HEK293 (cell line): ENCODE results near the gene LMO1.

ENCODE experiments used
- CTCF ChIA-PET: fragments of 350-600 bp; formaldehyde crosslinking; extraction: SDS; loops from one replicate; lab custom pipeline; 2021; ENCODE audit warnings: antibody characterized with exemption; lab: Yijun Ruan, JAX
- POLR2A ChIA-PET: fragments of 300-600 bp; formaldehyde crosslinking; extraction: SDS; loops from one replicate; lab custom pipeline; 2020; ENCODE audit warnings: antibody characterized with exemption, inconsistent platforms; lab: Yijun Ruan, JAX
- H3K27ac ChIP-seq: fragments of 200-500 bp; sonication (Bioruptor generic); 2 replicates; pipeline ENCODE4 v1.5.1; 2014; ENCODE audit warnings: low read depth, low read length, control low read depth, inconsistent platforms; ENCODE audit errors: extremely low read depth
- H3K36me3 ChIP-seq, 2 experiments: fragments of 200-500 bp in 1 of 2; sonication (Bioruptor generic) in 1 of 2; 1 replicate in 1 of 2; 2 replicates in 1 of 2; pipeline ENCODE4 v1.5.1; 2014 to 2017; ENCODE audit warnings: inconsistent platforms in 2 of 2, low read length in 2 of 2; ENCODE audit not compliant: control insufficient read depth in 2 of 2, insufficient read depth in 1 of 2
- H3K4me1 ChIP-seq: fragments of 200-500 bp; sonication (Bioruptor generic); 2 replicates; pipeline ENCODE4 v1.5.1; 2014; ENCODE audit warnings: mild to moderate bottlenecking, low read length, inconsistent platforms; ENCODE audit not compliant: control insufficient read depth, insufficient read depth
- H3K4me3 ChIP-seq: 2 replicates; pipeline ENCODE4 v1.5.1; 2011; ENCODE audit warnings: low read depth, mild to moderate bottlenecking, control low read depth, low read length, moderate library complexity
- H3K9me3 ChIP-seq: fragments of 200-500 bp; sonication (Bioruptor generic); 2 replicates; pipeline ENCODE4 v1.5.1; 2014; ENCODE audit warnings: low read depth, low read length, inconsistent platforms; ENCODE audit not compliant: control insufficient read depth, insufficient read depth
- BCL11A ChIP-seq: fragments of 450-650 bp; formaldehyde crosslinking; IDR thresholded peaks from 2 replicates; pipeline ENCODE4 v1.5.1; 2016; ENCODE audit warnings: low read depth, missing biosample characterization, missing genetic modification characterization
- EGR2 ChIP-seq: fragments of 450-650 bp; formaldehyde crosslinking; IDR thresholded peaks from 2 replicates; pipeline ENCODE4 v1.5.1; 2016; ENCODE audit warnings: low read depth, missing biosample characterization, missing genetic modification characterization
- GLIS1 ChIP-seq: fragments of 450-650 bp; formaldehyde crosslinking; IDR thresholded peaks from 2 replicates; pipeline ENCODE4 v1.5.1; 2016; ENCODE audit warnings: missing biosample characterization, missing genetic modification characterization
- GLIS2 ChIP-seq: fragments of 450-650 bp; formaldehyde crosslinking; IDR thresholded peaks from 2 replicates; pipeline ENCODE4 v1.5.1; 2016; ENCODE audit warnings: missing biosample characterization, missing genetic modification characterization
- KLF1 ChIP-seq: fragments of 450-650 bp; formaldehyde crosslinking; IDR thresholded peaks from 2 replicates; pipeline ENCODE4 v1.5.1; 2016; ENCODE audit warnings: missing biosample characterization, missing genetic modification characterization
- KLF7 ChIP-seq: fragments of 450-650 bp; formaldehyde crosslinking; IDR thresholded peaks from 2 replicates; pipeline ENCODE4 v1.5.1; 2016; ENCODE audit warnings: missing biosample characterization, missing genetic modification characterization, borderline replicate concordance
- MEIS1 ChIP-seq: sonication (generic); formaldehyde crosslinking; IDR thresholded peaks from 2 replicates; pipeline ENCODE4 v1.8.1; 2022; ENCODE audit warnings: missing genetic modification reagents, mild to moderate bottlenecking, borderline replicate concordance
- REPIN1 ChIP-seq: fragments of 450-650 bp; formaldehyde crosslinking; IDR thresholded peaks from 2 replicates; pipeline ENCODE4 v1.5.1; 2017; ENCODE audit warnings: missing biosample characterization, missing genetic modification characterization, low read depth
- SALL2 ChIP-seq: fragments of 450-650 bp; formaldehyde crosslinking; IDR thresholded peaks from 2 replicates; pipeline ENCODE4 v1.5.0; 2017; ENCODE audit warnings: missing biosample characterization, mild to moderate bottlenecking, missing genetic modification characterization, borderline replicate concordance
- SETDB1 ChIP-seq: IDR thresholded peaks from one replicate; pipeline ENCODE4 v1.6.1; 2017; ENCODE audit warnings: mild to moderate bottlenecking, low read length, moderate library complexity, mixed read lengths; ENCODE audit not compliant: insufficient read length
- SP2 ChIP-seq: fragments of 450-650 bp; formaldehyde crosslinking; IDR thresholded peaks from 2 replicates; pipeline ENCODE4 v1.5.1; 2016; ENCODE audit warnings: missing biosample characterization, missing genetic modification characterization
- ZEB2 ChIP-seq: fragments of 450-650 bp; formaldehyde crosslinking; IDR thresholded peaks from 2 replicates; pipeline ENCODE4 v1.5.1; 2016; ENCODE audit warnings: missing biosample characterization, missing genetic modification characterization
- ZFHX2 ChIP-seq: fragments of 450-650 bp; formaldehyde crosslinking; conservative IDR thresholded peaks from 2 replicates; pipeline ENCODE4 v1.5.1; 2016; ENCODE audit warnings: missing biosample characterization, missing genetic modification characterization
- ZNF16 ChIP-seq: fragments of 450-650 bp; formaldehyde crosslinking; IDR thresholded peaks from 2 replicates; pipeline ENCODE4 v1.5.1; 2016; ENCODE audit warnings: low read depth, missing biosample characterization, missing genetic modification characterization
- ZNF184 ChIP-seq: fragments of 450-650 bp; IDR thresholded peaks from 2 replicates; pipeline ENCODE4 v1.5.1; 2018; ENCODE audit warnings: missing biosample characterization, mild to moderate bottlenecking, missing genetic modification characterization
- ZNF214 ChIP-seq: fragments of 450-650 bp; formaldehyde crosslinking; IDR thresholded peaks from 2 replicates; pipeline ENCODE4 v1.5.1; 2017; ENCODE audit warnings: missing biosample characterization, mild to moderate bottlenecking, missing genetic modification characterization, borderline replicate concordance
- ZNF221 ChIP-seq: fragments of 450-650 bp; formaldehyde crosslinking; IDR thresholded peaks from 2 replicates; pipeline ENCODE4 v1.5.1; 2017; ENCODE audit warnings: missing biosample characterization, missing genetic modification characterization, borderline replicate concordance
- ZNF248 ChIP-seq: fragments of 450-650 bp; formaldehyde crosslinking; IDR thresholded peaks from 2 replicates; pipeline ENCODE4 v1.5.1; 2017; ENCODE audit warnings: missing biosample characterization, missing genetic modification characterization
- ZNF354C ChIP-seq: fragments of 450-650 bp; formaldehyde crosslinking; IDR thresholded peaks from 2 replicates; pipeline ENCODE4 v1.5.1; 2016; ENCODE audit warnings: missing biosample characterization, missing genetic modification characterization, low read depth, borderline replicate concordance
- ZNF37A ChIP-seq: fragments of 450-650 bp; IDR thresholded peaks from 2 replicates; pipeline ENCODE4 v1.5.1; 2018; ENCODE audit warnings: missing biosample characterization, missing genetic modification characterization
- ZNF416 ChIP-seq: fragments of 450-650 bp; formaldehyde crosslinking; IDR thresholded peaks from 2 replicates; pipeline ENCODE4 v1.5.1; 2016; ENCODE audit warnings: missing biosample characterization, missing genetic modification characterization
- ZNF433 ChIP-seq: fragments of 450-650 bp; formaldehyde crosslinking; IDR thresholded peaks from 2 replicates; pipeline ENCODE4 v1.5.1; 2016; ENCODE audit warnings: missing biosample characterization, missing genetic modification characterization, low read depth
- ZNF514 ChIP-seq: fragments of 450-650 bp; formaldehyde crosslinking; IDR thresholded peaks from 2 replicates; pipeline ENCODE4 v1.5.1; 2016; ENCODE audit warnings: missing biosample characterization, missing genetic modification characterization
- ZNF544 ChIP-seq: fragments of 450-650 bp; formaldehyde crosslinking; IDR thresholded peaks from 2 replicates; pipeline ENCODE4 v1.5.0; 2017; ENCODE audit warnings: missing biosample characterization, missing genetic modification characterization
- ZNF549 ChIP-seq: fragments of 450-650 bp; IDR thresholded peaks from 2 replicates; pipeline ENCODE4 v1.5.1; 2018; ENCODE audit warnings: missing biosample characterization, missing genetic modification characterization, mild to moderate bottlenecking, inconsistent platforms, moderate library complexity
- ZNF621 ChIP-seq: fragments of 450-650 bp; formaldehyde crosslinking; IDR thresholded peaks from 2 replicates; pipeline ENCODE4 v1.5.1; 2017; ENCODE audit warnings: missing biosample characterization, missing genetic modification characterization
- ZNF658 ChIP-seq: fragments of 450-650 bp; formaldehyde crosslinking; IDR thresholded peaks from 2 replicates; pipeline ENCODE4; 2016; ENCODE audit warnings: missing biosample characterization, missing genetic modification characterization
- ZNF664 ChIP-seq: fragments of 450-650 bp; formaldehyde crosslinking; IDR thresholded peaks from 2 replicates; pipeline ENCODE4 v1.5.1; 2016; ENCODE audit warnings: missing biosample characterization, missing genetic modification characterization
- ZNF792 ChIP-seq: fragments of 450-650 bp; formaldehyde crosslinking; IDR thresholded peaks from 2 replicates; pipeline ENCODE4 v1.5.1; 2016; ENCODE audit warnings: missing biosample characterization, missing genetic modification characterization
- ZXDB ChIP-seq: fragments of 450-650 bp; formaldehyde crosslinking; IDR thresholded peaks from 2 replicates; pipeline ENCODE4 v1.5.1; 2016; ENCODE audit warnings: missing biosample characterization, missing genetic modification characterization
- TF ChIP-seq, protein P1 (sequence below): fragments of 450-650 bp; formaldehyde crosslinking; IDR thresholded peaks from 2 replicates; pipeline ENCODE4 v1.5.1; 2016; ENCODE audit warnings: missing biosample characterization, missing genetic modification characterization
- TF ChIP-seq, protein P2 (sequence below): fragments of 450-650 bp; formaldehyde crosslinking; IDR thresholded peaks from 2 replicates; pipeline ENCODE4 v1.5.1; 2016; ENCODE audit warnings: missing biosample characterization, missing genetic modification characterization
- TF ChIP-seq, protein P3 (sequence below): fragments of 450-650 bp; formaldehyde crosslinking; IDR thresholded peaks from 2 replicates; pipeline ENCODE4 v1.5.1; 2017; ENCODE audit warnings: missing biosample characterization, mild to moderate bottlenecking, missing genetic modification characterization, moderate library complexity

The LMO1 gene

DNA sequence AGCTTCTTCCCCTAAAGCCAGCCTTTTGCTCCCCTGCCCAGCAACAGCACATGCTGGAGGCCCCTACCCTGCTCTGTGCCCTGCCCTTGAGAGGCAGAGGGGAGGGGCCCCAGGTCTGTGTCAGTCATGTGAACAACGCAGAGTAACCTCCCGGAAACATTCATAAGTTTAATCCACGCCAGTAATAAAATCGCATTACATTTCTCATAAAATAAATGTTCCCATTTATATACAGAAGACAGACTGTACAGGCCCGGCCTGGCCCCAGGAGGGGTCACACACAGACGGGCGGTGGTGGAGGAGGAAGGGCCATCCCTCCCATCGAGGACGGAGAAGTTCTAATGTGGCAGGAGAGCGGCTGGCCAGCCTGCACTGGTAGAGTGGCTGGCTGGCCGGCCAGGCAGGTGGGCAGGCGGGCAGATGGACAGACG is 39.5 kb downstream of the LMO1 start (continued):
- TF ChIP-seq ZNF416 (no peak), ZNF544 (tag by site-specific recombination) (no peak), SALL2 (tag by site-specific recombination) (no peak), ZNF354C (no peak), ZXDB (tag by site-specific recombination) (no peak), ZNF621 (tag by site-specific recombination) (no peak)

DNA sequence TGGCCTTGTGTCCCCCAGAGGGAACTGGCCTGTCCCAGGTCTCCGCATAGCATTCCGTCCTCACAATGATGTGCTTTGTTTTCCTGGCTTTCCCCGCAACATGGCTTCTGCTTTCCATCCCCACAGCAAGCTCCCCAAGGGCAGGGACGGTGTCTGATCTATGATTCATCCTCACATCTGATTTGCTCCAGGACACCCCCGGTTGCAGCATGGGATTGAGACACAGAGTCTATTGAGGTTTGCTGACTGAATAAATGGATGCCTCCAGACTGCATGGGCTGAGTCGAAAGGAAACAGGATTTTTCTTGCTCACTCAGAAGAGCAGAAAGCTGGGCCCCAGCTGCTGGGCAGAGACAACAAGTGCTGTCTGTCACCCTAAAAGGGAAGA is 40.2 kb downstream of the LMO1 start:
- TF ChIP-seq ZNF184 = no peak
- TF ChIP-seq BCL11A (tag by site-specific recombination) = no peak
- TF ChIP-seq ZNF664 = no peak
- TF ChIP-seq ZNF549 = no peak
- TF ChIP-seq ZNF658 (tag by site-specific recombination) = no peak
- TF ChIP-seq SETDB1 = no peak
- TF ChIP-seq GLIS1 (tag by site-specific recombination) = no peak
- TF ChIP-seq ZNF248 = no peak
- TF ChIP-seq ZNF214 = no peak
- TF ChIP-seq KLF7 (tag by site-specific recombination) = no peak
- TF ChIP-seq ZNF514 = no peak
- TF ChIP-seq ZNF37A = no peak
- no peak for TF ChIP-seq ZNF221 (tag by site-specific recombination)
- TF ChIP-seq SP2 (tag by site-specific recombination) = no peak
- TF ChIP-seq ZNF792 (tag by site-specific recombination) = no peak
- no peak for TF ChIP-seq MEIS1
- no peak for TF ChIP-seq REPIN1 (tag by site-specific recombination)
- TF ChIP-seq, protein P1, sequence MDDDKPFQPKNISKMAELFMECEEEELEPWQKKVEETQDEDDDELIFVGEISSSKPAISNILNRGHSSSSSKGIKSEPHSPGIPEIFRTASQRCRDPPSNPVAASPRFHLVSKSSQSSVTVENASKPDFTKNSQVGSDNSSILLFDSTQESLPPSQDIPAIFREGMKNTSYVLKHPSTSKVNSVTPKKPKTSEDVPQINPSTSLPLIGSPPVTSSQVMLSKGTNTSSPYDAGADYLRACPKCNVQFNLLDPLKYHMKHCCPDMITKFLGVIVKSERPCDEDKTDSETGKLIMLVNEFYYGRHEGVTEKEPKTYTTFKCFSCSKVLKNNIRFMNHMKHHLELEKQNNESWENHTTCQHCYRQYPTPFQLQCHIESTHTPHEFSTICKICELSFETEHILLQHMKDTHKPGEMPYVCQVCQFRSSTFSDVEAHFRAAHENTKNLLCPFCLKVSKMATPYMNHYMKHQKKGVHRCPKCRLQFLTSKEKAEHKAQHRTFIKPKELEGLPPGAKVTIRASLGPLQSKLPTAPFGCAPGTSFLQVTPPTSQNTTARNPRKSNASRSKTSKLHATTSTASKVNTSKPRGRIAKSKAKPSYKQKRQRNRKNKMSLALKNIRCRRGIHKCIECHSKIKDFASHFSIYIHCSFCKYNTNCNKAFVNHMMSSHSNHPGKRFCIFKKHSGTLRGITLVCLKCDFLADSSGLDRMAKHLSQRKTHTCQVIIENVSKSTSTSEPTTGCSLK (tag by site-specific recombination) = no peak
- TF ChIP-seq ZNF433 (tag by site-specific recombination) = no peak
- TF ChIP-seq ZEB2 (tag by site-specific recombination) = no peak
- no peaks in the 10 kb centered on the region for H3K9me3 ChIP-seq
- H3K36me3 ChIP-seq = no peaks in the 10 kb centered on the region
- no peak overlapping the region for H3K4me3 ChIP-seq
- H3K27ac ChIP-seq = no peak overlapping the region
- ChIA-PET CTCF (interaction anchor here (0.6 to 6.6 kb wide), 7 partner anchors 11 to 343 kb away, joined by 3 to 54 read pairs (median 5); partner anchors contain the start of gene LMO1), POLR2A (no interaction called here)
- H3K4me1 ChIP-seq = no peaks in the 10 kb centered on the region

DNA sequence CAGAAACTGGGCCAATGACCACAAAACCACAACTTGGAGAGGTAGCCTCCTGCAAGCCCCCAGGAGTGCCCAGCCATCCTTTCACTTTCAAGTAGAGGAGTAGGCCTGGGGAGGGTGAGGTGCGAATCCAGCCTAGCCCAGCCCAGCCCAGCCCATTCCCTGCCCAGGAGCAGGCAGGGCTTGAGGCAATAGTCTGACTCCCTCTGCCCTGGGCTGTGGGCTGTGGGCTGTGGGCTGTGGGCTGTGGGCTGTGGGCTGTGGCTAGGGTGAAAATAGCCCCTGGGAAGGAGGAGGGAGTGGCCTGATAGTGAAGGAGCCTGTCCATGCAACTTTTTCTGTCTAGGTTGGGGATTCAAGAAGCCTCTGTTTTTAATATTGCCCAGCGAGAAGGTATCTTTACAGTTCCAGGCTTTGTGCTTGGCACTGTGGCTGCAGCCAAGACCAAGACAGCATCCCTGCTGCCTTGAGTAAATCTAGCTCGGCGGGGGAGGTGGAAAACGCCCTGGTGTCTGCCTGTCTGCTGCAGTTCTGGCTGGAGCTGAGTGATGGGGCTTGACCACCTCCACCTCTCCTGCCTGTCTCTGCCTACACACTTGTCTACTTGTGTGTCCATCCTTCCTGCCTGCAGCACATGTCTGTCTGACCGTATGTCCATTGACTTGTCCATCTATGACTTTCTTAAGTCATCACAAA is 40.7 kb downstream of the LMO1 start:
- no peaks in the 10 kb centered on the region for H3K9me3 ChIP-seq
- no peaks in the 10 kb centered on the region for H3K36me3 ChIP-seq
- H3K4me1 ChIP-seq = no peaks in the 10 kb centered on the region
- ChIA-PET CTCF (interaction anchor here (0.7 to 6.6 kb wide), 6 partner anchors 11 to 343 kb away, joined by 3 to 54 read pairs (median 4); partner anchors contain the start of gene LMO1), POLR2A (no interaction called here)
- no peak overlapping the region for H3K27ac ChIP-seq
- H3K4me3 ChIP-seq = no peak overlapping the region
- peak; percentile 45 for TF ChIP-seq ZFHX2 (tag by site-specific recombination)
- no peak for TF ChIP-seq ZNF16 (tag by site-specific recombination)
- no peak for TF ChIP-seq KLF1 (tag by site-specific recombination)
- TF ChIP-seq, protein P2, sequence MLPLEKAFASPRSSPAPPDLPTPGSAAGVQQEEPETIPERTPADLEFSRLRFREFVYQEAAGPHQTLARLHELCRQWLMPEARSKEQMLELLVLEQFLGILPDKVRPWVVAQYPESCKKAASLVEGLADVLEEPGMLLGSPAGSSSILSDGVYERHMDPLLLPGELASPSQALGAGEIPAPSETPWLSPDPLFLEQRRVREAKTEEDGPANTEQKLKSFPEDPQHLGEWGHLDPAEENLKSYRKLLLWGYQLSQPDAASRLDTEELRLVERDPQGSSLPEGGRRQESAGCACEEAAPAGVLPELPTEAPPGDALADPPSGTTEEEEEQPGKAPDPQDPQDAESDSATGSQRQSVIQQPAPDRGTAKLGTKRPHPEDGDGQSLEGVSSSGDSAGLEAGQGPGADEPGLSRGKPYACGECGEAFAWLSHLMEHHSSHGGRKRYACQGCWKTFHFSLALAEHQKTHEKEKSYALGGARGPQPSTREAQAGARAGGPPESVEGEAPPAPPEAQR = no peak
- TF ChIP-seq, protein P3, sequence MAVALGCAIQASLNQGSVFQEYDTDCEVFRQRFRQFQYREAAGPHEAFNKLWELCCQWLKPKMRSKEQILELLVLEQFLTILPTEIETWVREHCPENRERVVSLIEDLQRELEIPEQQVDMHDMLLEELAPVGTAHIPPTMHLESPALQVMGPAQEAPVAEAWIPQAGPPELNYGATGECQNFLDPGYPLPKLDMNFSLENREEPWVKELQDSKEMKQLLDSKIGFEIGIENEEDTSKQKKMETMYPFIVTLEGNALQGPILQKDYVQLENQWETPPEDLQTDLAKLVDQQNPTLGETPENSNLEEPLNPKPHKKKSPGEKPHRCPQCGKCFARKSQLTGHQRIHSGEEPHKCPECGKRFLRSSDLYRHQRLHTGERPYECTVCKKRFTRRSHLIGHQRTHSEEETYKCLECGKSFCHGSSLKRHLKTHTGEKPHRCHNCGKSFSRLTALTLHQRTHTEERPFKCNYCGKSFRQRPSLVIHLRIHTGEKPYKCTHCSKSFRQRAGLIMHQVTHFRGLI (tag by site-specific recombination) = 0 out of 2 replicates have a peak, but pooled peaks have one; percentile 17
- no peak for TF ChIP-seq GLIS2 (tag by site-specific recombination)
- peak; percentile 33; the same call in 1 of the 2 replicates for TF ChIP-seq EGR2
